B cell (primary cell): ENCODE measurements around the gene KCNJ1. TPM values are rescaled to one million over a fixed set of nuclear protein-coding genes. Genes with fewer than 3 reads are reported as not detected.

Experiments
- ATAC-seq: fragments of 200-7000 bp; cut with Tn5 transposase; one replicate; pipeline ENCODE4 v1.10.0; 2021; ENCODE audit warnings: low read depth, mild to moderate bottlenecking, moderate number of reproducible peaks, moderate library complexity
- CTCF ChIA-PET: fragments of 350-600 bp; sonication (Branson Sonifier 250); formaldehyde crosslinking; loops from one replicate; lab custom pipeline; 2021; ENCODE audit warnings: antibody characterized with exemption, inconsistent platforms; lab: Charles Lee
- POLR2A ChIA-PET: fragments of 350-600 bp; sonication (Branson Sonifier 250); formaldehyde crosslinking; loops from one replicate; lab custom pipeline; 2021; ENCODE audit warnings: antibody characterized with exemption; lab: Charles Lee
- DNase-seq: peaks from one replicate; pipeline ENCODE4 v3.0.0; 2013
- H2AFZ ChIP-seq: 2 replicates; pipeline ENCODE4 v1.6.1; 2012; ENCODE audit warnings: mild to moderate bottlenecking, low read depth, low read length; ENCODE audit not compliant: insufficient read depth, poor library complexity, severe bottlenecking
- H3K27ac ChIP-seq, 2 donors: 1 replicate in 1 of 2; 2 replicates in 1 of 2; pipeline ENCODE4 v1.5.1; 2012 to 2013; ENCODE audit warnings: low read length in 2 of 2, mild to moderate bottlenecking in 2 of 2, moderate library complexity in 1 of 2
- H3K27me3 ChIP-seq, 4 experiments: fragments of 200-600 bp in 1 of 4; sonication (generic) in 1 of 4; replicated peaks in 1 of 4; 1 replicate in 2 of 4; 2 replicates in 2 of 4; pipeline versions ENCODE4 v1.6.1 to v1.7.0; 2013 to 2016; ENCODE audit warnings: low read length in 3 of 4, mild to moderate bottlenecking in 2 of 4, mixed read lengths in 1 of 4, moderate library complexity in 1 of 4; ENCODE audit not compliant: insufficient read depth in 4 of 4, control insufficient read depth in 3 of 4; ENCODE audit errors: control extremely low read depth in 1 of 4
- H3K36me3 ChIP-seq, 2 experiments: replicated peaks in 1 of 2; 1 replicate in 1 of 2; 2 replicates in 1 of 2; pipeline versions ENCODE4 v1.6.1 to v1.7.1; 2013; ENCODE audit warnings: low read length in 1 of 2; ENCODE audit not compliant: insufficient read depth in 2 of 2, control insufficient read depth in 1 of 2; ENCODE audit errors: control extremely low read depth in 1 of 2, extremely low read depth in 1 of 2
- H3K4me1 ChIP-seq, 2 donors: fragments of 200-600 bp in 1 of 2; sonication (generic) in 1 of 2; 1 replicate in 1 of 2; 2 replicates in 1 of 2; pipeline versions ENCODE4 v1.5.1 to v1.6.1; 2013 to 2017; ENCODE audit warnings: low read length in 2 of 2; ENCODE audit not compliant: control insufficient read depth in 2 of 2, insufficient read depth in 2 of 2
- H3K4me2 ChIP-seq: replicated peaks from 2 replicates; pipeline ENCODE3; 2012; ENCODE audit warnings: mild to moderate bottlenecking, low read depth, low read length; ENCODE audit not compliant: poor library complexity, severe bottlenecking
- H3K4me3 ChIP-seq, 5 experiments: fragments of 200-600 bp in 1 of 5; sonication (generic) in 1 of 5; 1 replicate in 3 of 5; 2 replicates in 2 of 5; pipeline versions ENCODE4 v1.5.1 to v1.7.0; 2011 to 2016; ENCODE audit warnings: low read length in 4 of 5, mild to moderate bottlenecking in 4 of 5, low read depth in 2 of 5, control low read depth in 1 of 5, moderate library complexity in 1 of 5; ENCODE audit not compliant: insufficient read depth in 1 of 5; ENCODE audit errors: control extremely low read depth in 1 of 5, extremely low read depth in 1 of 5
- H3K79me2 ChIP-seq: fragments of 200-600 bp; sonication (generic); one replicate; pipeline ENCODE4 v1.6.0; 2016; ENCODE audit warnings: low read length; ENCODE audit not compliant: control insufficient read depth, insufficient read depth
- H3K9ac ChIP-seq: fragments of 200-600 bp; sonication (generic); 2 replicates; pipeline ENCODE4 v1.6.1; 2017; ENCODE audit warnings: mild to moderate bottlenecking, low read length, moderate library complexity
- H3K9me3 ChIP-seq, 3 donors: one replicate each; pipeline versions ENCODE4 v1.6.1 to v1.7.1; 2013; ENCODE audit warnings: low read length in 2 of 3; ENCODE audit not compliant: control insufficient read depth in 2 of 3, insufficient read depth in 1 of 3; ENCODE audit errors: control extremely low read depth in 1 of 3
- H4K20me1 ChIP-seq: 2 replicates; pipeline ENCODE4 v1.6.0; 2012; ENCODE audit warnings: mild to moderate bottlenecking, low read length; ENCODE audit not compliant: insufficient read depth, control insufficient read depth, poor library complexity, severe bottlenecking
- H3K27ac Mint-ChIP-seq: one replicate; pipeline ENCODE4 v1.8.0; 2021; ENCODE audit warnings: mixed read lengths
- H3K27me3 Mint-ChIP-seq: one replicate; pipeline ENCODE4 v1.8.0; 2021; ENCODE audit warnings: mixed read lengths
- H3K4me1 Mint-ChIP-seq: one replicate; pipeline ENCODE4 v1.8.0; 2021; ENCODE audit warnings: mixed read lengths
- H3K4me3 Mint-ChIP-seq: one replicate; pipeline ENCODE4 v1.8.0; 2021; ENCODE audit warnings: mixed read lengths
- H3K9me3 Mint-ChIP-seq: one replicate; pipeline ENCODE4 v1.8.0; 2022; ENCODE audit warnings: mixed read lengths; ENCODE audit not compliant: insufficient read depth
- EZH2 ChIP-seq: IDR thresholded peaks from 2 replicates; pipeline ENCODE4 v1.6.1; 2012; ENCODE audit warnings: borderline replicate concordance, low read depth, mild to moderate bottlenecking, moderate library complexity, low read length; ENCODE audit not compliant: insufficient read depth, poor library complexity, severe bottlenecking
- WGBS: methylation state at CpG from one replicate; pipeline ENCODE4 v1.1.5; 2013; ENCODE audit warnings: missing lambda C conversion rate; ENCODE audit not compliant: insufficient coverage; 5-methylcytosine and 5-hydroxymethylcytosine counted together
- intact Hi-C: fragments of 100-400 bp; cut with micrococcal nuclease; formaldehyde crosslinking; loops from one replicate; pipeline ENCODE4 v1.10.0; 2022
- polyA plus RNA-seq: library from polyadenylated mRNA; depleted of rRNA; stranded (reverse); fragments of >200 nt; gene quantifications from 2 replicates; pipeline ENCODE4 v1.2.3, GENCODE V29; 2012
- total RNA-seq, 2 donors: library from RNA; stranded (reverse); fragments of 120-200 nt in 1 of 2; gene quantifications; 1 replicate in 1 of 2; 2 replicates in 1 of 2; pipeline versions ENCODE4 v1.2.3 to v1.2.4, GENCODE V29; 2013 to 2022
- TF ChIP-seq, protein P1 (sequence below): fragments of 200-600 bp; IDR thresholded peaks from one replicate; pipeline ENCODE4 v1.8.0; 2022; ENCODE audit warnings: antibody characterized with exemption, mild to moderate bottlenecking

The KCNJ1 gene
- total and polyA plus RNA-seq, 2 donors (not counting 1 experiment from before 2014, with no cell fraction given): not detected

DNA sequence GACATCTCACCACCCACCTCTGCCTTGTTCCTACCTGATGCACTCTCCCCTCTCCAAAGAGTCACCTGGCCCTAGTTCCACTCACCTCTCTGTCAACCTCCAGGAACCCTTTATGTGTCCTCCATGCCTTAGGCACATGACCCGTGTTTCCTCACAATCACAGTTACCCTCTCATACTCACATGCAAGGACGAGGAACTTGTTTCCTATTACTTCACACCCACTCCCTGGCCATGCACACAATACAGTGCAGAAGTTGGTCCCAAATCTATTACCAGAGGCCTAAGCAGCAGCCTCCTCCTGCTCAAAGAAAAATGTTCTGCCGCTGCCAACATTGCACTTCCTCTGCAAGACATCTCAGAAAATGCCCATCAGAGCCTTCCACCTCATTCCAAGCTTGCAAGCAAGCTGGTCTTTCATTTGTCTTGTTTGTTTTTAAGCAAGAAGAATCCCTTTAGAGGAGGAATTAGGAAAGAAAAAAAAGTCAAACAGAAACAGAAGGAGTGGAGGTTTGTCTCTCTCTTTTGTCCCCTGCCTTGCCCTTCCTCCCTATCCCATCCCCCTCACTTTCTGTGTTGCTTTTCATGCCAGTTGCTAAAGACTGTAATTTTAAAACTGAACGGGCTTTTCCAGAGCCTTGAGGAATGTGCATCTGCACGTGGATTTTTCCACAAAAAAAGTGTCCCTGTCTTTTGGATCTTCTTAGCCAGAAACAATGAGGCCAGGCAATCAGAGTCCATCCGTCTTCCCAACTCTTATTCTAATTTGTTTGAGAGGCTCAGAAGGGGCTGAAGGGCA is 63.4 kb downstream of the KCNJ1 start:
- Histone ChIP-seq H3K4me1 (peaks cover 0 to 5% of the 10 kb centered on the region in 2 donors), H3K4me2 (no peak overlapping the region)

DNA sequence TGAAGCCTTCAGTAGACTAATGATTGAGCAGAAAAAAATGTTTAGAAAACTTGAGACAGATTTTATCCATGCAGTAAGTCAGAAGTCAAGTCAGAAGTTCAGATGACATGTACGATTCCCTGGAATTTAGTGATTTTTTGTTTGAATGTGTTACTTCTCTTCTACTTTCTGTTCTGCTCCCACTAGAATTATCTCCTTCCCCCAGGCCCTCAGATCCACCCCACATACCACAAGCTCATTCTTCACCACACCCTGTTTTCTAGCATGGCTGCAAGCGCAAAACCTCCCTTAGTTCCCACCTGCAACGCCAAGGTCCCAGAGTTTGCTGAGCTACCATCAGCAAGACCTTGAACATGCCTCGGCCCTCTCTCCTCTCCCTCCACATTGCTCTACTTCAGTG is 64.1 kb downstream of the KCNJ1 start:
- no peak overlapping the region for H3K4me3 Mint-ChIP-seq
- TF ChIP-seq EZH2: no peak
- TF ChIP-seq, protein P1, sequence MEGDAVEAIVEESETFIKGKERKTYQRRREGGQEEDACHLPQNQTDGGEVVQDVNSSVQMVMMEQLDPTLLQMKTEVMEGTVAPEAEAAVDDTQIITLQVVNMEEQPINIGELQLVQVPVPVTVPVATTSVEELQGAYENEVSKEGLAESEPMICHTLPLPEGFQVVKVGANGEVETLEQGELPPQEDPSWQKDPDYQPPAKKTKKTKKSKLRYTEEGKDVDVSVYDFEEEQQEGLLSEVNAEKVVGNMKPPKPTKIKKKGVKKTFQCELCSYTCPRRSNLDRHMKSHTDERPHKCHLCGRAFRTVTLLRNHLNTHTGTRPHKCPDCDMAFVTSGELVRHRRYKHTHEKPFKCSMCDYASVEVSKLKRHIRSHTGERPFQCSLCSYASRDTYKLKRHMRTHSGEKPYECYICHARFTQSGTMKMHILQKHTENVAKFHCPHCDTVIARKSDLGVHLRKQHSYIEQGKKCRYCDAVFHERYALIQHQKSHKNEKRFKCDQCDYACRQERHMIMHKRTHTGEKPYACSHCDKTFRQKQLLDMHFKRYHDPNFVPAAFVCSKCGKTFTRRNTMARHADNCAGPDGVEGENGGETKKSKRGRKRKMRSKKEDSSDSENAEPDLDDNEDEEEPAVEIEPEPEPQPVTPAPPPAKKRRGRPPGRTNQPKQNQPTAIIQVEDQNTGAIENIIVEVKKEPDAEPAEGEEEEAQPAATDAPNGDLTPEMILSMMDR: no peak
- Histone ChIP-seq H3K9me3 (no peaks in the 10 kb centered on the region), H3K36me3 (peaks cover 5 to 92% of the 10 kb centered on the region in 2 experiments), H3K79me2 (peaks cover 35% of the 10 kb centered on the region), H3K4me1 (peaks cover 0 to 5% of the 10 kb centered on the region in 2 donors), H3K4me2 (no peak overlapping the region), H3K27me3 (no peaks in the 10 kb centered on the region), H3K27ac (no peak overlapping the region), H2AFZ (no peak overlapping the region), H3K4me3 (no peak overlapping the region), H3K9ac (no peak overlapping the region), H4K20me1 (peaks cover 83% of the 10 kb centered on the region)
- no peak for DNase-seq
- 97% methylated on average over 3 of the region's 4 CpGs for WGBS
- no peak for ATAC-seq
- ChIA-PET CTCF (interaction anchor here (0.9 to 1.5 kb wide), 6 partner anchors 8 to 646 kb away, joined by 3 to 4 read pairs (median 3); no protein-coding TSS in a partner anchor), POLR2A (no interaction called here)
- intact Hi-C loops: no loop called here
- H3K27me3 Mint-ChIP-seq: no peaks in the 10 kb centered on the region
- peaks cover 30% of the 10 kb centered on the region for H3K4me1 Mint-ChIP-seq
- H3K27ac Mint-ChIP-seq: peak overlapping the region; percentile 38
- no peaks in the 10 kb centered on the region for H3K9me3 Mint-ChIP-seq

More for the DNA sequence above, 63.4 kb downstream of the KCNJ1 start:
- ChIA-PET POLR2A (no interaction called here), CTCF (interaction anchor here (0.9 to 1.5 kb wide), 4 partner anchors 11 to 646 kb away, joined by 3 to 4 read pairs (median 4); no protein-coding TSS in a partner anchor)
- Mint-ChIP-seq H3K4me3 (no peak overlapping the region), H3K27me3 (no peaks in the 10 kb centered on the region), H3K4me1 (peaks cover 30% of the 10 kb centered on the region), H3K27ac (peak overlapping the region; percentile 38), H3K9me3 (no peaks in the 10 kb centered on the region)
- Histone ChIP-seq H3K27ac (no peak overlapping the region), H3K79me2 (peaks cover 29% of the 10 kb centered on the region), H3K27me3 (no peaks in the 10 kb centered on the region), H3K4me3 (no peak overlapping the region), H3K9me3 (no peaks in the 10 kb centered on the region), H3K9ac (no peak overlapping the region), H3K36me3 (peaks cover 5 to 92% of the 10 kb centered on the region in 2 experiments), H2AFZ (no peak overlapping the region), H4K20me1 (peaks cover 77% of the 10 kb centered on the region)
- intact Hi-C loops: no loop called here
- WGBS: 88% methylated on average over 5 of the region's 6 CpGs
- TF ChIP-seq, protein P1: no peak
- TF ChIP-seq EZH2: no peak
- ATAC-seq (no peak), DNase-seq (no peak)
